ENCODE measurements around the gene EML4.

Gene EML4

GRCh38 chr2:42137125-42137841 is 31.9 kb upstream of the EML4 start:
- H3K27ac ChIP-seq, result no peak overlapping the region
- DNase-seq (ENCODE audit: low read depth, low spot score), result no peak

GRCh38 chr2:42138163-42139015 is 30.8 kb upstream of the EML4 start:
- H3K27ac ChIP-seq, result no peak overlapping the region
- DNase-seq (ENCODE audit: low read depth, low spot score), result no peak

GRCh38 chr2:42139101-42139500 is 30.1 kb upstream of the EML4 start:
- no peak for DNase-seq (ENCODE audit: low read depth, low spot score)
- H3K27ac ChIP-seq, result no peak overlapping the region

GRCh38 chr2:42140496-42140895 is 28.7 kb upstream of the EML4 start:
- H3K27ac ChIP-seq, result no peak overlapping the region
- DNase-seq (ENCODE audit: low read depth, low spot score), result no peak

GRCh38 chr2:42141687-42142546 is 27.2 kb upstream of the EML4 start:
- DNase-seq (ENCODE audit: low read depth, low spot score), result no peak

GRCh38 chr2:42142547-42143184 is 26.5 kb upstream of the EML4 start:
- H3K27ac ChIP-seq, result peak overlapping the region; percentile 61
- DNase-seq (ENCODE audit: low read depth, low spot score), result no peak

More at GRCh38 chr2:42141687-42142546, 27.2 kb upstream of the EML4 start:
- H3K27ac ChIP-seq, result peak overlapping the region; percentile 61

- H3K27ac ChIP-seq, result no peak overlapping the region
- no peak for DNase-seq (ENCODE audit: low read depth, low spot score)
Observed at GRCh38 chr2:42147641-42148274, 21.4 kb upstream of the EML4 start.

GRCh38 chr2:42150159-42150558 is 19.0 kb upstream of the EML4 start:
- DNase-seq (ENCODE audit: low read depth, low spot score), result no peak
- H3K27ac ChIP-seq, result no peak overlapping the region

GRCh38 chr2:42153944-42154581 is 15.1 kb upstream of the EML4 start:
- no peak for DNase-seq (ENCODE audit: low read depth, low spot score)

GRCh38 chr2:42156721-42157120 is 12.4 kb upstream of the EML4 start:
- H3K27ac ChIP-seq, result no peak overlapping the region
- no peak for DNase-seq (ENCODE audit: low read depth, low spot score)

More at GRCh38 chr2:42153944-42154581, 15.1 kb upstream of the EML4 start:
- H3K27ac ChIP-seq, result no peak overlapping the region

GRCh38 chr2:42161444-42161843 is 7.7 kb upstream of the EML4 start:
- no peak for DNase-seq (ENCODE audit: low read depth, low spot score)
- H3K27ac ChIP-seq, result no peak overlapping the region

- DNase-seq (ENCODE audit: low read depth, low spot score), result no peak
- no peak overlapping the region for H3K27ac ChIP-seq
Observed at GRCh38 chr2:42163444-42164045, 5.6 kb upstream of the EML4 start.

- DNase-seq (ENCODE audit: low read depth, low spot score), result no peak
- no peak overlapping the region for H3K27ac ChIP-seq
Observed at GRCh38 chr2:42164046-42164445, 5.1 kb upstream of the EML4 start.

- no peak for DNase-seq (ENCODE audit: low read depth, low spot score)
- H3K27ac ChIP-seq, result no peak overlapping the region
Observed at GRCh38 chr2:42164971-42165370, 4.2 kb upstream of the EML4 start.

- H3K27ac ChIP-seq, result no peak overlapping the region
- no peak for DNase-seq (ENCODE audit: low read depth, low spot score)
Observed at GRCh38 chr2:42167458-42167857, 1.7 kb upstream of the EML4 start.

GRCh38 chr2:42168459-42169099 is 574 bp upstream of the EML4 start:
- H3K27ac ChIP-seq, result no peak overlapping the region
- DNase-seq (ENCODE audit: low read depth, low spot score), result no peak

GRCh38 chr2:42169874-42170521 is 845 bp downstream of the EML4 start:
- peak overlapping the region; percentile 33 for H3K27ac ChIP-seq
- no peak for DNase-seq (ENCODE audit: low read depth, low spot score)

All from epithelial cell of prostate (primary cell).